Stimulated activated CD8-positive, alpha-beta memory T cell treated with anti-CD3 and anti-CD28 coated beads, Interleukin-2, amount 100 ng/mL, for 48 hours (primary cell): ENCODE data around the gene CEP126.
A peak's percentile ranks its signal among the peaks of the same experiment; 100 is the strongest.

ENCODE experiments used
- DNase-seq, 2 donors: peaks; one replicate each; pipeline ENCODE4 v3.0.0-alpha.2; 2020; ENCODE audit warnings: low read depth in 2 of 2

CEP126 gene, protein sequence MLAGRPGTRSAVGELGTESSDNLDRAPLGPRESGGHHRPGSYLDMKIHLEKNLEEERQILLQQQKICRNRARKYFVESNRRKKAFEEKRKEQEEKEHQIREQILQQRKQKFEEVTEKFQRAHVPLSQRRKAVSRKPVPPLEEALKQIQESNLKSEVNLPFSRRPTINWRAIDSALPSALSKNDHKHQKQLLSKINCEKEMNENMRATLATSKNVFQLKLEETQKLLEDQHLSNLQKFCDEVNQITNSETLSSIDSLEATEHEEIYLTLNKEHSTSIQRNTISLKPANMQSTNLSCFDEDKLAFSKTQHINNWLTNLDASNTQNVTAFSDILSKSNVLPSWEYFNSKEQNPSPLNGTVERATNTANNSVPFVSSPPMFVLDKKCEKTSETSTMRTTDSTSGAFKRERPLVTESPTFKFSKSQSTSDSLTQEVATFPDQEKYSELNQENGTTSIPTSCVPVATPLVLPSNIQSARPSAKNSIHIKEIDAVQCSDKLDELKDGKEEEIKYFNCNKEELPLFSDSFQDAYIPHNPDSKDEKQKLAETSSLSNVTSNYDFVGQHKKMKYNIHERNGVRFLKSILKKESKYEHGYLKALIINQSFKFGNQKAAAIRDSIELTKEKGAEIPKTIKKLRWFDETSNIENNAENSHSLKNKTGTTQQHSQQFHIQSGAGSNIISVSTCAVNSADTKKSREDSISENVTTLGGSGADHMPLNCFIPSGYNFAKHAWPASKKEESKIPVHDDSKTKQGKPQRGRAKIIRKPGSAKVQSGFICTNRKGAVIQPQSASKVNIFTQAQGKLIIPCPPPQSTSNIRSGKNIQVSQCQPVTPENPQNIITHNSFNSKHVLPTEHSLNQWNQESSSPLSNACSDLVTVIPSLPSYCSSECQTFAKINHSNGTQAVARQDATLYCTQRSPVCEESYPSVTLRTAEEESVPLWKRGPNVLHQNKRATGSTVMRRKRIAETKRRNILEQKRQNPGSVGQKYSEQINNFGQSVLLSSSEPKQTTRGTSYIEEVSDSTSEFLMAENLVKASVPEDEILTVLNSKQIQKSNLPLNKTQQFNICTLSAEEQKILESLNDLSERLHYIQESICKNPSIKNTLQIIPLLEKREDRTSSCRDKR

DNA sequence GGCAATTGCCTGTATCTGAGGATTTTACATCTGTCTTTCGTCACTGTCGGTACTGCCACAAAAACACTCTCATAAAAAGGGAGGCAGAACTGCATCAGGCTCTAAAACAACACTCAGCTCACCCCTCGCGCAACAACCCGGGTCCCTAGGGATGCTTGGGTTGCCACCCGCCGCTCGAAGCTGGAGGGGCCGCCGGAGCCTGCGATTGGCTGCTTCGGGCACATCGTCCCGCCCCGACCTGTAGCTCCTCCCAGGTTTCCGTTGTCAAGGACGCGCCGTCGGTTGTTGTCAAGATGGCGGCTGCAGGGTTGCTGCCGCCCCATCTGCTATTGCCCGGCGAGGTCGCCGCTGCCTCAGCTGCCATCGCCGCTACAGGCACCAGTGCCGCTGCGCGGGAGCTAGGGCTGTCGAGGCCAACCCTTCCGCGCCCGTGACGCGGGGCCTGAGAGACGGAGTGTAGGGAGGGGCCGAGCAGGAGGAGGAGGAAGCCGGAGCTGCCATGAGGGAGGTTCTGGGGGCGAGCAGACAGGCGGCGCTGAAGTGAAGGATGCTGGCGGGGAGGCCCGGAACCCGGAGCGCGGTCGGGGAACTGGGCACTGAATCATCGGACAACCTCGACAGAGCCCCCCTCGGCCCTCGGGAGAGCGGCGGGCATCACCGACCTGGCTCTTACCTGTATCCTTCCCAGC is at the start of gene CEP126:
CEP126 (plus strand) TSS at position 273 of the 689 bp plus-strand sequence; CDS start at position 548, 275 bp downstream.
- peak; percentile 84 to 90 for DNase-seq

DNA sequence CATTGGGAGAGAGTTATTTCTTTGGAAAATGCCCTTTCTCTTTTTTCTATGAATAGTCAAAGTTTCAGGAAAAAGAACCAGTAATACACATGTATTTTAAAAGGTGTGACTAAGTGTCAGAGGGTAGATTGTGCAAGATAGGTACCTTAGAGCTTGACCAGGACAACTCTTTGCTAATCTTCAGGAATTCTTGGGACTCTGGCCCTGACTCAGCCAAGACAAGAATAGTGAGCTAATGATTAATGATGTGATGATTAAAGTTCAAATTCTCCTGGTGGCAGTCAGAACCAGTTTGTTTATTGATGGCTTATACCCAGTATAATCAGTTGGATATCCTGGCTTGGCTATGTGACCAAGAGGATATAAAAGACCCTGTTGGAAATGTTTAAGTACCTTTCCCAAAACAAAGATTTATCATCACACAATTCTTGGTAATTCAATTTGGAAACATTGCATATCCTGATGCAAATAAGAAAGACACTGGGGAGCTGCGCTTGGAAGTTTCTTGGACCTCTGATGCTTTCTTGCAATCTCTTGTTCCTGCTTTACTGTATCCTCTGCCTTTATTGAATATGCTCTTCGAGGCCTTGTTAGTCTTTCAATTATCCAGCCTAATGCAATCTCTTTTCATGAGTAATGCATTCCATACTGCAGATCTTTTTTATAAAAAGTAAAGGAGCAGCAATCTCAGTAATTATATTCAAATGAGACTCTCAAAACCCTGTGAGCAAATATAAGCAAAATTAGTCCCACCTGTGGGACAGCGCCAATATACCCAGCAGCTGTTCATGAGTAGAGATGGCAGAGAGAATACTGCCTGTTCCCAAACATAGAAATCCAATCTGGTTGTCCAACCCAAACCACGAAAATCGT is 48.0 kb upstream of the CEP126 start:
- no peak for DNase-seq

DNA sequence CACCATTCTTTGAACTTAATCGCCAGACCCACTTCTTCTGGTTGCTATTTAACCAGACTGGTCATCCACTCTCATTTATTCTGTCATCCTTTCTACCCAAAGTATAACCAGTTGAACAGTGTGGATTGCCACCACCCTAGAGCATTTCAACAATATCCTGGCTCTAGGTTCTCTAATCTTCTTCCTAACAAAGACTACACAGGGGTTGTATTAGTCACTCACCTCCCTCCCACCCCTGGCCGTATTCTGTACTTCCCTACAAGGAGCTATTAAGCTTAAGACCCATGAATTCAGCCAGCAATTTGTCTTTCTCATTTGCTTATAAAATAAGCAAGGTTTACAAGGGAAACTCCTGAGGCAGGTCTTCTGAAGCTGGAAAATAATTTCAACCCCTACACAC is 46.9 kb upstream of the CEP126 start:
- DNase-seq: no peak

DNA sequence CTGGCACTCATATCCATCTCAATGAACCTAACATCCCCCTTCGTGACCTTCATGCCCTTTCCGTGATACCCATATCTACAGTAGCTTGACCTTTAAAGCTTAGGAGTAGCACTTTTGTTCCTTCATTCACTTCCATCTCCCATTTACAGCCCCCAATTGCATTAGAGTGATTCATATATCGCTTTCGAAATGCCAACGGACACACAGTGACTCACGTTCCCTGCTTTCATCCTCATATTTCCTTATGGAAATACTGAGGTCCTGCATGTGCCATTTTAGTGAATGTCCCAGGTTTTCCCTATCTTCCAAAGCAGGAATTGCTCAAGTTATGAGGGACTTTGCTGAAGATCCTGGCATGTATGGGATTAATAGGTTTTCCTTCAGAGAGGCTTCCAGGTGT is 44.3 kb upstream of the CEP126 start:
- DNase-seq: no peak

DNA sequence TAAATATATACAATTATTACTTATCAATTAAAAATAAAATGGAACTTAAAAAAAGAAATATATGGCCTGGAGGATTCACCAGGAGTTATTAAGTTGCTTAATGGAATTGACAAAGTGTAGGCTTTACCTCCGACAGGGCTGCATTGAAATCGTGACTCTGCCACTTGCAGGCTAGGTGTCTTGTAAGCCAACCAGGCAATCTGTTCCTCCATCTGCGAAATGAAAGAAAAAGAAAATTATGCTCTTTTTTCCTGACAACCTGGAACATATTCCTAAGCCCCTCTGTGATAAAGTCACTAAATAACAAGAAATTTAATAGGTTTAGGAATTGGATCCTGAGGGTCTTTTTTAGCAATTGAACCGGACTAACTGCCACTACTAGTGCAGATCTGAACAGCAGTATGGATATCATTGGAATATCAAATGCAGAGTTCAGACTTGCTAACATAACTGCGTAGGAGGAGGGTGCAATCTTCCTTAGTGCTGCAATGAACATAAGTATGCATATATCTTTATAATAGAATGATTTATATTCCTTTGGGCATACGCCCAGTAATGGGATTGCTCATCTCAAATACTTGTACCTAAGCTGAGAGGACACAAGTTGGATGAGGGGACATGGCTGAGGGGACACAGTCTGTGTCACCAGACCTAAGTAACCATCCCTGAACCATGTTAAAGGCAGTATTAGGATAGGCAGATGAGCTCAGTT is 42.5 kb upstream of the CEP126 start:
- DNase-seq: no peak

DNA sequence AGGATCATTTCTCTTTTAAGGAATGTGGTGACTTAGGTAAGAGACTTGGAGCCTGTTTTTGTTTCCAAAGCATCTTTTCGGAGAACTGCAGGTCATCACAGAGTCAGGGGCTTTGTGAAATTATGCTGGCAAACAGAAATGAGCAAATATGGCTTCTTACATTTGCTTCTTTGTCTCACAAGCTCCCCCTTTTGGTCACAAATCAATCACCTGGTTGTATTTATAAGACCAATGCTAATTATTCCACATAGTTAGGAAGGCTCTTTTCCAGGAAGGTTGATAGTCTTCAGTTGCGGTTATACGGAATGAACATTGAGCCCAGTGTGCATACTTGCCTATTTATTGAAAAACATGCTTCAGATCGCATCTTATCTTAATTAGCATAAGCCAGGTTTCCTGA is 34.6 kb upstream of the CEP126 start:
- no peak for DNase-seq

DNA sequence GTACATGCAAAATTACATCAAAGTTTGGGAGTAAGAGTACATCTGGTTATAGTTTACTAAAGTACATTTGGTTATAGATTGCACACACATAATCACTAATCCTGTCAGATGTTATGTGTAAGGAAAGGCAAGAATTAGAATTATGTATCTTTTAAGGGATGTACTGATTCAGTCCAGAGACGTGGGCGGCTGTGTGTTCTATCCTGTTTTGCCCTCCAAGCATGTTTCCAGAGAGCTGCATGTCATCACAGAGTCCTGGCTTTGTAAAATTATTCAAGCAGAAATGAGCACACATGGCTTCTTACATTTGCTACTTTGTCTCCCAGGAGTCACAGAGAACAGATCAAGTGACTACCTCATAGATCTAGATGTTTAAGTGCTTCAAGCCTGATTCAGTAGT is 33.2 kb upstream of the CEP126 start:
- DNase-seq: no peak

- DNase-seq: no peak
Observed at GRCh38 chr11:101885631-101886030, 29.2 kb upstream of the CEP126 start.

GRCh38 chr11:101889767-101890166 is 25.0 kb upstream of the CEP126 start:
- DNase-seq: no peak

DNA sequence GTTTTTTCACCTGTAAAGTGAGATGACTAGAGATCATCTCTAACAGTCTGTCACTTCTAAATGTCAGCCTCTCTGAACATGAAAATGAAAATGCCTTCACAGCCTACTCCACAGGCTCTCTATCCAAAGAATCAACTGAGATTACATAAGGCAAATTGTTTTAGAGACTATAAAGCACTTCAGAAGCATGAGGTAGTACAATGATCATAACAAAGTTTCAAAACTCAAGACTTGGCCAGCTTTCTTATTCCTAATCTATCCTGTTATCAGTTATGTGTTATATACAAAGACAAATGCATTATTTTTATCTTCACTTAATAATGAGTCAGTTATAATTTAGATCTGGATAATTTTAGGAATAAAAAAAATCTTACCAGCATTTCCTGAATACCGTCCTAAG is 20.3 kb upstream of the CEP126 start:
- no peak for DNase-seq

DNA sequence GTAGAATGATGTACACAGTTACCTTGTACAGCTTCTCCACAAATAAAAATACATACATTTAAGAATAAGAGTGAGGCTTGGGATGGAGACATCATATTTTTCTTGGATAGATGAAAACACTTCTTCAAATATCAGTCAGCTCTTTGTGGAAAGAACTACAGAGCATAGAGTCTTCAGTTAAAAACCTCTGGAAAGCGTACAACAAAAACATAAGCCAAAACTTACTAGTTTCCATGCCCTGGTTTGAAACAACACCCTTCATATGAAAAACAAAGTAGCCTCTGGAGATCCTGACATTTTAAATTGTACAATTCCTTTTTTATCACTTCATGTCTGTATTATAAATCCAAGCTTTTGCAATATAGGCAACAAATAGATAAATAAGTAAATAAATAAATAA is 7.0 kb upstream of the CEP126 start:
- DNase-seq: no peak

- DNase-seq: no peak
Observed at GRCh38 chr11:101909087-101909486, 5.7 kb upstream of the CEP126 start.

DNA sequence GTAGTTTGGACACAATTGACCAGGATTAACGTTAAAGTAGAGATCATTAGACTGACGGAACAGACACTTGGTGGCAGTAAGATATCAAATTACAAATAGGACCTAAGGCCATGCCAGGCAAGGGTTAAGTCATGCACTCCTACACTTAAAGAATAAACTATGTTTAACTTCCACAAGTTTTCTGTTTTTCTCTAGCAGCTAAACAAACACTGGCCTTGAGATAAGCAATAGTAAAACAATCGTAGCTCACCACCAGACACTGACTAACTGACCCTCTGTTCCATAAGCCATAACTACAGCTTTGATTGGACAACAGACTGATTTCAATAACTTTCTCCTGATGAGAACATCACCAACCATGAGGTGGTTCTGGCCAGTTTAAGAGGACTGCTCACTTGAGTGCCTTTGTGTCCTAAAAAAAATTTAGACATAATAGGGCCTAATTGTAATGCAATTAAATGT is 2.0 kb upstream of the CEP126 start:
- DNase-seq: no peak

- DNase-seq: no peak
Observed at GRCh38 chr11:101913656-101914055, 1.2 kb upstream of the CEP126 start.

DNA sequence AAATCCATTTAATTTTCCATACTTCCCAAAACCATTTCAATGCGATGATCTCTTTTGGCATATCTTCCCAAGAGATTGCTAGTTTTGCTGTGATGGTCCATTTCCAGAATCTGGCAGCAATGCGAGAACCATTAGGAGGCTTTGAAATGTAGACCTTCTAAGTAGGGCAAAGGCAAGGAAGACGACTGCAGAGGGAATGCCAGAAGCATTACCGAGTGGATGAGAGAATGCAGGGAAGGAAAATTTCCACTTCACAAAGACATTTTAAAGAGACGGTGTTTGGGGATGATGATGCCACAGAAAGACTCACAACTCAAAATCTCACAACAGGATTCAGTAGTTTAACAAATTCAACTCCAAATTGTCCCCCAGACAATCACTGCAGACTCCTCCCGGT is 471 bp upstream of the CEP126 start:
- no peak for DNase-seq

- DNase-seq: no peak
Observed at GRCh38 chr11:101915791-101916291, 1.0 kb downstream of the CEP126 start.

GRCh38 chr11:101916422-101916821 is 1.6 kb downstream of the CEP126 start, which contains the start of gene ANGPTL5:
Gene ANGPTL5, minus strand, starts transcription at chr11:101916522. Its CDS starts 8,613 bp downstream, at chr11:101907909.
- DNase-seq: no peak

DNA sequence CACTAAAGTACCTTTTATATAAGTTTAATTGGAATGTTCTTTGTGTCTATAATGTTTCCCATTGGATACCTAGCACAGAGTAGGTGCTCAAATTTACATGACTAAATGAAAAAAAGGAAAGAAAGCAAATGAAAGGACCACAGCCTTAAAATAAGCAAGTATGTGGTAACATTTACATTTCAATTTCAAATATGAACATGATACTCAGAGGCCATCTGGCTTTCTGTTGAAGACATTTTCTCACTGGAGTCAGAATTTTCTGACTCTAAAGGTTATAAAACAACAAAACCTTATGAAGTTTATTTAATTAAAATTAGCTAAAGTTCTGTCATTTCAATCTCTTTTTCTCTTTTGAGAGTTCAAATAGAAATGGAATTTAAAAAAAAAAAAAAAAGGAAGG is 2.4 kb downstream of the CEP126 start:
- DNase-seq: no peak

DNA sequence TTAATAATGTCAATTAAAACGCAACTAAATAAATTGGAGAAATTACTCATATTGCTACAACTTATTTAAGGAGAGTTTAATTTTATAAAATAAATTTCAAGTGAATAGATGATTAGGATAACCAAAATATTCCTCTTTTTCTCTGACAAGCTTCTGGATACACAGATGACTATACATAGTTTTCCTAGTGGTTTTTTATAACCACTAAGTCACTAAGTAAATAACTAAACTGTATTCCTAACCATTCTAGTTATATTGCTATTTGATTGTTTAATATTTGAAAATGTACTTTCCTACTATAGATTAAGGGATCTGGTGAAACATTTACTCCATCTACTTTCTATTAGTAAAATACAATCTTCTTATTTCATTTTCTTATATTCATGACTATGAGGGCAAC is 6.2 kb downstream of the CEP126 start:
- DNase-seq: no peak

GRCh38 chr11:101923554-101923953 is 8.7 kb downstream of the CEP126 start:
- DNase-seq: no peak
